Chondrocyte (in vitro differentiated cells): ENCODE measurements around the gene C10orf90. TPM values are rescaled to one million over a fixed set of nuclear protein-coding genes. Genes with fewer than 3 reads are reported as not detected.

ENCODE experiments used
- DNase-seq: peaks from one replicate; pipeline ENCODE4 v3.0.0; 2021; ENCODE audit warnings: mixed read lengths, low spot score
- H3K27ac Mint-ChIP-seq: one replicate; pipeline ENCODE4 v1.8.0; 2021; ENCODE audit warnings: mild to moderate bottlenecking, moderate library complexity, mixed read lengths; ENCODE audit not compliant: unreplicated experiment
- H3K27me3 Mint-ChIP-seq: 2 replicates; pipeline ENCODE4 v1.8.0; 2021; ENCODE audit warnings: low read depth, mixed read lengths
- H3K36me3 Mint-ChIP-seq: 2 replicates; pipeline ENCODE4 v1.8.0; 2021; ENCODE audit warnings: low read depth, mixed read lengths
- H3K4me1 Mint-ChIP-seq: 2 replicates; pipeline ENCODE4 v1.8.0; 2021; ENCODE audit warnings: low read depth, mild to moderate bottlenecking, mixed read lengths
- H3K4me3 Mint-ChIP-seq: one replicate; pipeline ENCODE4 v1.8.0; 2021; ENCODE audit warnings: mild to moderate bottlenecking, moderate library complexity, mixed read lengths; ENCODE audit not compliant: unreplicated experiment
- H3K9me3 Mint-ChIP-seq: 2 replicates; pipeline ENCODE4 v1.8.0; 2021; ENCODE audit warnings: low read depth, mixed read lengths
- total RNA-seq: library from RNA; stranded (reverse); gene quantifications from 3 replicates; pipeline ENCODE4 v1.2.1, GENCODE V29; 2021
- TF ChIP-seq, protein P1 (sequence below): fragments of 200-600 bp; sonication (generic); IDR thresholded peaks from 2 replicates; pipeline ENCODE4 v1.5.0; 2021; ENCODE audit warnings: antibody characterized with exemption, mild to moderate bottlenecking, moderate library complexity

Gene C10orf90
- total RNA-seq, 1 donor from 2014 or later: not detected

DNA sequence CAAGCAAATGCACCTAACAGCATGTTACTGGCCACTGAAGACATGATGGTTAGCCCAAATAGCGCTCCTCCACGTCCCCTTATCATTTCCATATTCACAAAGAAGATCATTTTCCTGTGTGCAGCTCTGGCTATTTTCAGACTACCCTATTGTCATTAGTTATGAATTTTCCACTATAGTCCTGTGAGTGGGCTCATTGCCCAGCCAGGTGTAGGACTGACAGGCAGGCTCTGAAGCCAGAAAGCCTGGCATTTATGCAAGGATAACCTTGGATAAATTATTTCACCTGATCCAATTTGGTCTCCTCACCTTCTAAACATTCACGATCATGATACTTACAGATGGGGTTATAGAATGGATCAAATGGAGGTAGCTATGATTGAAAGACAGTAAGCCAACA is 104.6 kb downstream of the C10orf90 start:
- no peak for DNase-seq
- TF ChIP-seq, protein P1, sequence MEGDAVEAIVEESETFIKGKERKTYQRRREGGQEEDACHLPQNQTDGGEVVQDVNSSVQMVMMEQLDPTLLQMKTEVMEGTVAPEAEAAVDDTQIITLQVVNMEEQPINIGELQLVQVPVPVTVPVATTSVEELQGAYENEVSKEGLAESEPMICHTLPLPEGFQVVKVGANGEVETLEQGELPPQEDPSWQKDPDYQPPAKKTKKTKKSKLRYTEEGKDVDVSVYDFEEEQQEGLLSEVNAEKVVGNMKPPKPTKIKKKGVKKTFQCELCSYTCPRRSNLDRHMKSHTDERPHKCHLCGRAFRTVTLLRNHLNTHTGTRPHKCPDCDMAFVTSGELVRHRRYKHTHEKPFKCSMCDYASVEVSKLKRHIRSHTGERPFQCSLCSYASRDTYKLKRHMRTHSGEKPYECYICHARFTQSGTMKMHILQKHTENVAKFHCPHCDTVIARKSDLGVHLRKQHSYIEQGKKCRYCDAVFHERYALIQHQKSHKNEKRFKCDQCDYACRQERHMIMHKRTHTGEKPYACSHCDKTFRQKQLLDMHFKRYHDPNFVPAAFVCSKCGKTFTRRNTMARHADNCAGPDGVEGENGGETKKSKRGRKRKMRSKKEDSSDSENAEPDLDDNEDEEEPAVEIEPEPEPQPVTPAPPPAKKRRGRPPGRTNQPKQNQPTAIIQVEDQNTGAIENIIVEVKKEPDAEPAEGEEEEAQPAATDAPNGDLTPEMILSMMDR: no peak
- Mint-ChIP-seq H3K9me3 (no peaks in the 10 kb centered on the region), H3K27me3 (no peaks in the 10 kb centered on the region), H3K27ac (no peak overlapping the region), H3K4me3 (no peak overlapping the region), H3K4me1 (peaks cover 40% of the 10 kb centered on the region), H3K36me3 (peaks cover 2% of the 10 kb centered on the region)

DNA sequence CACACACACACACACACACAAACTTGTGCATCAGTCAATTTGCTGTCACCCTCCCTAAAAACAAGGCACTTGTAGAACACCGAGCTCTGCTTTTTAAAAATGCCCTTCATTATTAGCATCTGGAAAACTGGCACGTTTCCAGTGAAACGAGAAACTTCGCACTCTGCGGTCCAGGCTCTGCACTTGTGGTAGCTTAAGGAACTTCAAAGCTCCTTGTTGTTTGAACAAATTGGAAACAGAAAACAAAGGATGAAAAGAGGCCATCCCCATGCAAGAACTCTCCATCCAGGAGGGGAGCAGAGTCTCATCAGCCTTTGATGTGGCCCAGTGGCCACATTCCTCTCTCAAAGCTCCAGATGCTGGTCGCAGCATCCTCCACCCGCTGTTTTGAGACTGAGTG is 105.1 kb downstream of the C10orf90 start:
- Mint-ChIP-seq H3K4me1 (peaks cover 37% of the 10 kb centered on the region), H3K36me3 (peaks cover 2% of the 10 kb centered on the region), H3K27me3 (no peaks in the 10 kb centered on the region), H3K9me3 (no peaks in the 10 kb centered on the region), H3K27ac (no peak overlapping the region), H3K4me3 (no peak overlapping the region)
- no peak for DNase-seq
- TF ChIP-seq, protein P1: no peak

DNA sequence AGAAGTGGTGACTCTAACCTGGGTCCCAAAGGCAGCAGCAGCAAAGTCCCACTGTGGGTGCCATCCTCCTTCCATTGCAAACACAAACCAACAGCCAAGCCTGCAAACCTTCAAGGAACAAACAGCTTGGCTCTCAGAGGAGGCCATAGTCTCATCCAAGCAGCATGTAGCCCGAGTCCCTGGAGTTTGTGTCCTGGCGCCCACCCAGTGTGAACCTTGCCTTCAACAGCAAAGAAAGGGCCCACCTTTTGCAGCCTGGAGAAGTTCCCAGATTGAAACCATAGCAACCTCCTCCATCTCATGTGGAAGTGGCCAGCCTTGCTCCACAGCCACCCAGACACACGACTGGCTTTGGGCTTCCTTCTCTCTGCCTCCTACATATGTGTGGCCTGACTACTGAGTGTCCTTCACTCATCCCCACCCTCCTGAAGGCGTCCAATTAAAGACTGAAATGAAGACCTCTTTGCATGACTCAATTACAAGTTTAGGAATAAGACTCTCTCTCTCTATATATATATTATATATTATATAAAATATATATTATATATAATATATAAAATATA is 106.1 kb downstream of the C10orf90 start:
- H3K27ac Mint-ChIP-seq: no peak overlapping the region
- H3K36me3 Mint-ChIP-seq: peaks cover 2% of the 10 kb centered on the region
- H3K27me3 Mint-ChIP-seq: no peaks in the 10 kb centered on the region
- no peak overlapping the region for H3K4me3 Mint-ChIP-seq
- no peak for DNase-seq
- no peaks in the 10 kb centered on the region for H3K9me3 Mint-ChIP-seq
- TF ChIP-seq, protein P1: no peak
- H3K4me1 Mint-ChIP-seq: peaks cover 27% of the 10 kb centered on the region

DNA sequence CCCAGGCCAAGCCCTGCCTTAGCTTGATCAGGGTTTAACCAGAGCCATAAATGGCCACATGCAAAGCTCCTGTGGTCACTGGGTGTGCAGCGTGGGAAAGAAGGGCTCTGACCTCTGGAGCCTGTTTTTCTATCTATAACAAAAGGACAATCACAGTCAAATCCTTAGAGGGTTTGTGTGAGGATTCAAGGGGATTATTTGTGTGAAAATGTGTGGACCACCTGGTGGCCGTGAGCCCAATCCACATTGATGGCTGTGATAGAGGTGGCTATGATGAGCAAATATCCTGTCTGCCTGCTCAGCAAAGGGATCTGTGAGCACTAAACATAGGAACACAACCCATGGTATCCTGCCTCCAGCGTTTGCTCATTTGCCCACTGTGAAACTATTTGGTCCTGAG is 107.1 kb downstream of the C10orf90 start:
- Mint-ChIP-seq H3K4me1 (peaks cover 16% of the 10 kb centered on the region), H3K27me3 (no peaks in the 10 kb centered on the region), H3K4me3 (no peak overlapping the region), H3K36me3 (peaks cover 2% of the 10 kb centered on the region), H3K9me3 (no peaks in the 10 kb centered on the region), H3K27ac (no peak overlapping the region)
- TF ChIP-seq, protein P1: no peak
- no peak for DNase-seq

DNA sequence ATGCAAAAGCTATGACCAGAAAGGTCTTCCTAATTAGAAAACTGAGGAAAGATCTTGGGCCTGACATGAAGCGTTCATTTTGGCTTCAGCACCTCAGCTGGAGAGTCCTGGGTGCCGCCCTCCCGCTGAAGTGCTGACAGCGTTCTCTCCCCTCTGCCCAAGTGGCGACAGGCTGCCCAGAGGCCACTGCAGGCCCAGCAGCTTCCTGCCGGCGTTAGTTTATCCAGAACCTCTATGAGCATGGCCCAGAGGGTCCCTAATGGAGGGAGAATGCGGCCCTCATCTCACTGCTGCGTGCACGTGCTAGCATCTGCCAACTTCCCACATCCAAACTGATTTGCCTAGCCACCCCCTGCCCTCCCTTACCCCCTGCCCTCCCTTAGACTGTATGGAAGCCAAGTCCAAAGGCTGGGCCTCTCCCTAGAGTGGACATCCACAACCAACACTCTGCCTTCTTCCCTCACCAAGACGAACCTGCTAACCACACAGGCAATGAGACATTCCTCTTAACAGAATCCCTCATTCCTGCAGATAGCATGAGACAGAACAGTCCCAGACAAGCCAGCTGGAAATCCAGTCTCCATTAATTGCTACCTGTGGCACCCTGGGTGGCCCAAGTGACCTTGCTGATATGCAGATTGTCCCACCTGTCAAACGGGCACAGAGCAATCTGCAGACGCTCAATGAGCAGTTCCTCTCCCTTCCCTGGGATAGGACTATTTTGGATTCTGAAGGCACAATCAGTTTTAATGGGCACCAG is 108.4 kb downstream of the C10orf90 start:
- no peak for DNase-seq
- no peaks in the 10 kb centered on the region for H3K9me3 Mint-ChIP-seq
- peak overlapping the region; percentile 67 for H3K4me3 Mint-ChIP-seq
- H3K36me3 Mint-ChIP-seq: peaks cover 2% of the 10 kb centered on the region
- peaks cover 16% of the 10 kb centered on the region for H3K4me1 Mint-ChIP-seq
- H3K27ac Mint-ChIP-seq: no peak overlapping the region
- TF ChIP-seq, protein P1: no peak
- no peaks in the 10 kb centered on the region for H3K27me3 Mint-ChIP-seq
